ENCODE results near the gene USP49. TPM values are rescaled to one million over a fixed set of nuclear protein-coding genes. Genes with fewer than 3 reads are reported as not detected.
"Not testable (repeated sequence)": the region's sequence is repeated elsewhere in the genome, so short reads cannot be mapped to it uniquely, and the experiment has no call there.

The USP49 gene
- total RNA-seq, 1 donor from 2014 or later = 1.2 TPM

DNA sequence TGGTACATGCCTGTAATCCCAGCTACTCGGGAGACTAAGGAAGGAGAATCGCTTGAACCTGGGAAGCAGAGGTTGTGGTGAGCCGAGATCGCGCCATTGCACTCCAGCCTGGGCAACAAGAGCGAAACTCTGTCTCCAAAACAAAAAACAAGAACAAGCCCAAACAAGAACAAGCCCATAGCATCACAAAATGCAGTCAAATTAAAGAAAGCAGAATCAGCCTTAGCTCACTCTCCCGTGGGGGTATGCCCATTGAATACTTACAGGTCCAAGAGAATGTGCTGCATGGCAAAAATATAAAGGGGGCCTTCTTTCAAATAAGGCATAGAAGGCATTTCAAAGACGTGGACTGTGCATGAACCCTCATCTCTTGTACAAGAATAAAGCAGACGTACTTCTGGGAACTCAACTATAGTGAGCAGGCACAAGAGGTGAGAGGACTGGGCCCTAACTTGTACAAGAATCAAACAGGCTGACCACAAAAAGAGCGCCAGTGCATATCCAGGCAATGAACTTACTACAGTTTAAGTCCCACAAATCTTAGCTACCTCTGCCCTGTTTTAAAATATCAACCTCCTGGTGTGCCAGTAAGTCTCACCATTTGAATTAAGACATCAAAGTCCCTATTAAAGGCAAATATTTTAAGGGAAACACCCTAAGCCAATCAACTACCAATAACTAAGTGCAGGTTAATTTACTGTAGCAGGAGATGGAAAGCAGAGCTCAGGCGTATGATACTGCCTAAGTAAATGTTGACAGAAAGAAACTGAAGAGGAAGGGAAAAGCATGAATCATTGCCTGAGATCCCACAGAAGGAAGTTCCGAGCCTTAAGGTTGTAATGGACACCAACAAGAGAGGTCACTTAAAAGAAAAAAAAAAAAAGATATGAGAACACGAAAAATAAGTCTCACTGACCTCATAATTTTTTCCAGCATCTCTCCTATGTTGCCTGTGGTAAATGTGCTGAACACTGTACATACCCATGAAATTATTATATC, 70.3 kb downstream of the USP49 start:
- ATAC-seq (ENCODE audit: poor library complexity) (no peak), DNase-seq (no peak)
- intact Hi-C loops (cut with DNase I) = no loop called here

DNA sequence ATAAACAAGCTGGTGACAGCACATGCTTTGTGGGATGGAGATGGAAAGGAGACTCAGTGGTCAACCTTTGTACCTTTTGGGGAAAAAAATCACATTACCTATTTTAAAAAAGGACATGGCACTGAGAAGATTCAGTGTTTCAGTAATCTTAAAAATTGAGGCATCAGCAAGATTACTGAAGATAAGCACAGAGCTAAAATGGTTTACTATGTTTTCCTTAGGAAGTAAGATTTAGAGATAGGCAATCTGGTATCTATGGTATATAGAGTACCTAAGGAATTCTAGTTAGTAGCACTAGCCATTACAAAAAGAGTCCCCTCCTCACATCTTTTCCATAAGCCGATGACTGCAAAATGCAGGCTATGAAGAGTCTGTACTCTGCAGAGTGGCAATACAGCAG, 72.0 kb downstream of the USP49 start:
- ATAC-seq (ENCODE audit: poor library complexity) (no peak), DNase-seq (no peak)
- intact Hi-C loops (cut with DNase I) = no loop called here

DNA sequence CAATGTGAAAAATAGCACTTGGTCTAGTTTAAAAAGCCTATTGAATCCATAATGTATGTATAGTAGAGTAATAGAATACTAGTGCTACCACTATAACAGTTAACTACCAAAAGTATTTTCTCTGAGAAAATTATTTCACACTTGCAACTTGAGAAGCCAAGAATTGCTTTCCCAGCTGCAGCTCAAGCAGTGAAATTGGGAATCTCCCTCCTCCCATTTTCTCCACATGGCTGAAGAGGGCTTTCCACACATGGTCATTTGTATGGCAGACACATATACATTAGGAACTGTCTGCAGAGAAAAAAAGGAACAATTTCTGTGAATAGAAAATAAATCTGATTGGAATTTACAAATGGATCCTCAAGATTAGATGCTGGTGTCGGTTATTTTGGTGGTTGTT, 73.2 kb downstream of the USP49 start:
- no peak for DNase-seq
- intact Hi-C loops (cut with DNase I) = no loop called here
- no peak for ATAC-seq (ENCODE audit: poor library complexity)

DNA sequence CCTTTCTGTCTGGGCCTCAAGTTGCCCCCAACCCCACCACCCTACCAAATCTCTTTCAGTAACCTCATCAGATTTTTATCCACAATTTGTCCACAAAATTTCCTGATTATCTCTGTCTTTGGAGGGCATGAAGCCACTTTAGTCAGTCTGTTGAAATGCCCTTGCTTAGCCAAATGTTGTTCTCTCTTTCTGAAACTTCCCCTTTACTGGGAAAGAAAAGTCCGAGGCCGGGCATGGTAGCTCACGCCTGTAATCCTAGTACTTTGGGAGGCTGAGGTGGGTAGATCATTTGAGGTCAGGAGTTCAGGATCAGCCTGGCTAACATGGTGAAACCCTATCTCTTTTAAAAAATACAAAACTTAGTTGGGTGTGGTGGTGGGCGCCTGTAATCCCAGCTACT, 73.9 kb downstream of the USP49 start:
- no peak for DNase-seq
- ATAC-seq (ENCODE audit: poor library complexity) = no peak
- intact Hi-C loops (cut with DNase I) = no loop called here

DNA sequence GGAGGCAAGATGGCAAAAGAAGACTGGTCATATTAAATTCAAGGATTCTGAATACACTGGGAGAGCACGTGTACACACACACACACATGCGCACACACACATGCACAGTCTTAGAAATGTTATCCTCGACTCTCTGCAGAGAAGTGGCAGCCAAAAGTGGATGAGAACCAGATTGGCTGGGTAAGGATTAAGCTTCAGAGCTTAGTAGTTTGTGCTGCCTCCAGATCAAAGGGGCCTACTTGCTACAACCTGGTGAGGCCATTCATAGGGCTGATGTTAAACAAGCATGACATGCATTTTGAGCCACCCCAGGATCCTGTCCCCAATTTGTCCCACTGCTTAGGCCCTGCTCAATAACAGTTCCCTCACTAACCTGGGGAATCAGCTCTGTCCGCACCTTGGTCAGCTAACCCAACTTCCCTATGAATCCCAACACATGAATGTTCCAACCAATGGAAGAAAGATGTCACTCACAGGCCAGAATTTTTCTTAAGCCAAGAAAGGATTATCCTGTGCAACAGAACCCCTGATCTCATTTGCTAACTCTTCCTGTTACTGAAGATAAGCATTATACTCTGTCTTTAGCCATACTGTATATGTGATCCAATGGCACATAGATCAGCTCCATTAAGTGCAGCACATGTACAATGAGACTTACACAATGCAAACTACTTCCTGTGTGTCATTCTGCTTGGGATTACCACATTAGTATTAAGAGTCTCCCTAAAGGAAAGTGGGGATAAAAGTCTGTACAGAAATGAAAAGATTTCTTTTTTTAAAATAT, 76.7 kb downstream of the USP49 start:
- no peak for DNase-seq
- intact Hi-C loops (cut with DNase I) = no loop called here
- no peak for ATAC-seq (ENCODE audit: poor library complexity)

GRCh38 chr6:41815587-41815986, 79.6 kb downstream of the USP49 start:
- intact Hi-C loops (cut with DNase I) = no loop called here
- DNase-seq (no peak), ATAC-seq (ENCODE audit: poor library complexity) (peak; percentile 82)

- ATAC-seq (ENCODE audit: poor library complexity) (peak; percentile 26), DNase-seq (no peak)
- intact Hi-C loops (cut with DNase I) = no loop called here
Observed at GRCh38 chr6:41814629-41815028, 80.5 kb downstream of the USP49 start.

DNA sequence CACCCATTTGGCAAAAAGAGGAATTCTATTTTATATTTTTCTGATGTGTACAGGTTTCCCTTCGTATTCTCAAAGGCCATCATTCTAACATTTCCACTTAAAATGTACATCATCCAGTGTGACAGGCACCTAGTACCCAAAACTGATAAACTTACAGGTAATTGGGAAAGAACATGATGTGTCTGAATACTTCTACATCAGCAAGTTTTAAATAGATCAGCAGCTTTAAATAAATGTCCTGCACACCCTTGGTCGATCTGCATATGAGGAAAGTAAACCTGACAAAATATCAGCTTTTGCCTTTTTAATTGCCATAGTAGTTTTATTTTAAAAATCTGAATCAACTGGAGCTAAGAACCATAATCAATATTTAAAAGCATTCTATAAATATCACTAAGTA, 81.2 kb downstream of the USP49 start:
- peak; percentile 61 for ATAC-seq (ENCODE audit: poor library complexity)
- intact Hi-C loops (cut with DNase I) = no loop called here
- no peak for DNase-seq

GRCh38 chr6:41813469-41813868, 81.7 kb downstream of the USP49 start:
- no peak for ATAC-seq (ENCODE audit: poor library complexity)
- no peak for DNase-seq
- intact Hi-C loops (cut with DNase I) = no loop called here

DNA sequence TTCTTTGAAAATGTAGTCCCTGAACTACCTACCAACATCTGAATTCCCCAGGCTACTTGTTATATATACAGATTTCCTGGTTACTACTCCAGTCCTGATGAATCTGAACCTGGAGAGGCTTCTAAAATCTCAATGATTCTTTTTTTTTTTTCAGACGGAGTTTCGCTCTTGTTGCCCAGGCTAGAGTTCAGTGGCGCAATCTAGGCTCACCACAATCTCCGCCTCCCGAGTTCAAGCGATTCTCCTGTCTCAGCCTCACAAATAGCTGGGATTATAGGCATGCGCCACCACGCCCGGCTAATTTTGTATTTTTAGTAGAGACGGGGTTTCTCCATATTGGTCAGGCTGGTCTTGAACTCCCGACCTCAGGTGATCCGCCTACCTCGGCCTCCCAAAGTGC, 83.2 kb downstream of the USP49 start:
- DNase-seq; intact Hi-C loops (cut with DNase I); ATAC-seq (ENCODE audit: poor library complexity): not testable (repeated sequence)

- DNase-seq = no peak
- intact Hi-C loops (cut with DNase I) = no loop called here
- ATAC-seq (ENCODE audit: poor library complexity) = no peak
Observed at GRCh38 chr6:41811095-41811494, 84.1 kb downstream of the USP49 start.

- no peak for ATAC-seq (ENCODE audit: poor library complexity)
- DNase-seq = no peak
- intact Hi-C loops (cut with DNase I) = no loop called here
Observed at GRCh38 chr6:41805830-41806774, 89.1 kb downstream of the USP49 start.

DNA sequence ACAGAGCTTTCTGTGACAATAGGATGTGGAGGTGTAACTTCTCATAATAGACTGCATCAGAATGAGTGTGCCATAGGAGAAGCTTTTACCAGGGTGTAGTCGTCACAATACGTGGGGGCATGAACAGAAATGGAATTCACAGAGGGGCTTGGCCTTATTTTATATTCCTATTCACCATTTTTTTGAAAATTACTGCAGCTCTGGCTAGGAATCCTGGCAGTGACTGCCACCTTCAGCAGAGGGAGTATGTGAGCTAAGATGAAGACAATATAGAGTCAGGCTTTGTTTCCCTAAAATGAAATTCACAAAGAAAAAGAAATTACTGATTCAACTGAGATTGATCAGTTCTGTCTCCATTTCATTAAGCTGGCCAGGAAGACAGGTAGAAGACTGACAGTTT, 93.8 kb downstream of the USP49 start:
- DNase-seq (no peak), ATAC-seq (ENCODE audit: poor library complexity) (no peak)
- intact Hi-C loops (cut with DNase I) = no loop called here

GRCh38 chr6:41799559-41799911, 95.6 kb downstream of the USP49 start:
- intact Hi-C loops (cut with DNase I) = loop anchor here (10.0 kb wide), 1 partner anchor 95 kb away; the partner anchor contains the start of gene USP49
- DNase-seq (no peak), ATAC-seq (ENCODE audit: poor library complexity) (no peak)

GRCh38 chr6:41798901-41799558, 96.1 kb downstream of the USP49 start:
- DNase-seq (no peak), ATAC-seq (ENCODE audit: poor library complexity) (no peak)
- intact Hi-C loops (cut with DNase I) = loop anchor here (10.0 kb wide), 1 partner anchor 96 kb away; the partner anchor contains the start of gene USP49

DNA sequence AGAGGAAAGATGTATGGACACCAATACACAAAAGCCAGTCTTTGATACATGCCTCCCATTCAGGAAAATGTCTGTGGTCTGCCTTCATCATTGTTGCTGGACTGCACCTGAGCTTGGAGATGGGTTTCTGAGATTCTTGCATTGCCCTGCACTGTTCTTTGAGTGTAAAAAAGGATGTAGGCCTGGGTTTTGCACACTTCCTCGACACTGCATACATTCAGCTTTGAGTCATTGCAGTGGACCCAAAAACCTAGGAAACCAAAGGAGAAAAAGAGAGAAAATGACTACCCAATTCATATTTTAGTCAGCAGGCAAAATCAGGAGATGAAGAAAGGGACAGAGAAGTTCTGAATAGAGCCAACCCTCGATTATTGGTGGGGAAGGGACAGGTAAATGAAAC, 98.7 kb downstream of the USP49 start:
- no peak for ATAC-seq (ENCODE audit: poor library complexity)
- intact Hi-C loops (cut with DNase I) = loop anchor here (10.0 kb wide), 1 partner anchor 98 kb away; the partner anchor contains the start of gene USP49
- no peak for DNase-seq

DNA sequence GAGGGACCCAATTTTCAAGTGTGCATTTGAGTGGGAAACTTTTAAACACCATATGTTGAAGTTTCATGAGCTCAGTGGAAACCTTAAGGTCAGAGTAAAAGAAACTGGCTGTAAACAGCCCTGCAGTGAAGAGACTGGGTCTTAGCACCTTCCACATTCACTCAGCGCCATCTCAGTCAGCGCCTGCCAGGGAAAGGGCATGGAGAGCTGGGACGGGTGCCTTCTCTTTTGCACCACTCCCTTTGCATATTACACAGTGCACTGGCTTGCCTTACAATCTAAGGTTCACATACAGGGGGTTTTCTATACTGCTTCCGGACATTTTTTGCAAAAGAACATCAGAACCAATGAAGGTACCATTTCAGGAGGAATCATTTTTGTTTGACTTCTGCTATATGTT, 103.2 kb downstream of the USP49 start:
- ATAC-seq (ENCODE audit: poor library complexity) (no peak), DNase-seq (peak; percentile 42)
- intact Hi-C loops (cut with DNase I) = loop anchor here (10.0 kb wide), 1 partner anchor 103 kb away; the partner anchor contains the start of gene USP49

DNA sequence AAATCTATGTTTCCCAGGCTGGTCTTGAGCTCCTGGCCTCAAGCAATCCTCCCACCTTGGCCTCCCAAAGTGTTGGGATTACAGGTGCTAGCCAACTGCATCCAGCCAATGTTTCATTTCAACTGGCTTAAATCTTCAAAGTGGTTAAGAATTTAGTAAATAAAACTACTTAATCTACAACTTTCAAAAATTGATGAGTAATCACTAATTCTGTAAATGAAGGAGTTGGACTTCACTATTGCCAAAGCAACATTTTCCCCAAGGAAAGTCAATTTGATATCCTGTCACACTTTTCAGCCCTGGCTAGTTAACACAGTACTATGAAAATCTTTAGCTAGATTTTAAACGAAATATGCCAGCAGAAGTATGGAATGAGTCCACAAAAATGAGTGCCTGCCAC, 103.9 kb downstream of the USP49 start:
- no peak for DNase-seq
- no peak for ATAC-seq (ENCODE audit: poor library complexity)
- intact Hi-C loops (cut with DNase I) = loop anchor here (10.0 kb wide), 1 partner anchor 103 kb away; the partner anchor contains the start of gene USP49
